SKM-1 (cell line): Measurements from ENCODE around the gene GMNN.
"Not testable (repeated sequence)": the region's sequence is repeated elsewhere in the genome, so short reads cannot be mapped to it uniquely, and the experiment has no call there.

Experiments
- DNase-seq: peaks from one replicate; lab custom pipeline; 2025; ENCODE audit not compliant: unreplicated experiment; lab: John Stamatoyannopoulos, UW

The GMNN gene

DNA sequence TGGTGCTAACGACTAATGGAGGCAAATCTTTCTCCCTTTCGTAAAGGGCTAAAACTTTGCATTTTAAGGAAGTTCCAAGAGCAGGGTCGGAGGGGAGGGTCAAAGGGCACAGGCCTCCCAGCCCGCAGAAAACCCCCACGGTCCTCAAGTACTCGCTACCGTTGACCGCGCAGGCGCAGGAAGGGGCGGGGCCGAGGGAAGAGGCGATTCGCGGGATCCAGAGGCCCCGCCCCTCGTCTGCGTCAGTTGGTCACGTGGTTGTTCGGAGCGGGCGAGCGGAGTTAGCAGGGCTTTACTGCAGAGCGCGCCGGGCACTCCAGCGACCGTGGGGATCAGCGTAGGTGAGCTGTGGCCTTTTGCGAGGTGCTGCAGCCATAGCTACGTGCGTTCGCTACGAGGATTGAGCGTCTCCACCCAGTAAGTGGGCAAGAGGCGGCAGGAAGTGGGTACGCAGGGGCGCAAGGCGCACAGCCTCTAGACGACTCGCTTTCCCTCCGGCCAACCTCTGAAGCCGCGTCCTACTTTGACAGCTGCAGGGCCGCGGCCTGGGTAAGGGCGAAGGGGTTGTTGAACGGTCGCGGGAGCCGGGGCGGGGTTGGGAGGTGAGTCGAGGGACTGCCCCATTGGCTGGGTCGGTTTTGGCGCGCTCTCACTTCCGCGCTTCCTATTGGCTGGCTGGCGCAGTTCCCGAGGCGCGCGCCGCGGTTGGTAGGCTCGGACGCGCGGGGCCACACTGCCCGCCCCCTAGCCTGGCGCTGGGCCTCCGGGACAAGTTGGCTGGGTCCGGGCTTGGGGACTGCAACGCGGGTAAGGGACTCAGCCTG lies at the start of gene GMNN:
Gene GMNN (plus strand): TSS at position 242 of the 824 bp plus-strand sequence. CDS start 2,310 bp downstream, outside the sequence.
- DNase-seq: peak; percentile 97

DNA sequence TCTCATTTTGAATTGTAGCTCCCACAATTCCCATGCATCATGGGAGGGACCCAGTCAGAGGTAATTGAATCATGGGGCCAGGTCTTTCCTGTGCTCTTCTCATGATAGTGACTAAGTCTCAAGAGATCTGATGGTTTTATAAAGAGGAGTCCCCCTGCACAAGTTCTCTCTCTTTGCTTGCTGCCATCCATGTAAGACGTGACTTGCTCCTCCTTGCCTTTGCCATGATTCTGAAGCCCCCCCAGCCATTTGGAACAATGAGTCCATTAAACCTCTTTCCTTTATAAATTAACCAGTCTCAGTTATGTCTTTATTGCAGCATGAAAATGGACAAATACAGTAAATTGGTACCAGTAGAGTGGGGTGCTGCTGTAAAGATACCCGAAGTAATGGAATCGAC lies 44.1 kb upstream of the GMNN start:
- DNase-seq: not testable (repeated sequence)

GRCh38 chr6:24731456-24732134 lies 43.1 kb upstream of the GMNN start:
- DNase-seq: not testable (repeated sequence)

GRCh38 chr6:24734166-24734565 lies 40.6 kb upstream of the GMNN start:
- DNase-seq: no peak

- not testable (repeated sequence) for DNase-seq
These were observed 40.0 kb upstream of the GMNN start for GRCh38 chr6:24734710-24735109.

GRCh38 chr6:24738741-24739140 lies 36.0 kb upstream of the GMNN start:
- DNase-seq: no peak

- DNase-seq: no peak
These were observed 33.9 kb upstream of the GMNN start for GRCh38 chr6:24740861-24741260.

- DNase-seq: no peak
These were observed 32.5 kb upstream of the GMNN start for GRCh38 chr6:24742216-24742738.

- no peak for DNase-seq
These were observed 31.3 kb upstream of the GMNN start for GRCh38 chr6:24743265-24743943.

DNA sequence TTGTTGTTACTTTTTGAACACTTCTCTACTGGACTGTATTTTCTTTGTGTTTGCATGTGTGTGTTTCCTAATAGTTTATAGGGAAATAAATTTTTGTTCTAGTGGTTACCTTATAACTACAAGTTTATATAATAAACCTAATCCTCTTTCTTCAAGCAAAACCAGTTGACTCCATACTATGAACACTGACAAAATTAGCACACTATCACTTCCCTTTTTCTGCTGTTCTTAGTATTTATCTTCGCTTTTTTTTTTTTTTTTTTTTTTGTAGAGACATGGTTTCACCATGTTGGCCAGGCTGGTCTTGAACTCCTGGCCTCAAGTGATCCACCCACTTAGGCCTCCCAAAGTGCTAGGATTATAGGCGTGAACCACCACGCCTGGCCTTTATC lies 30.8 kb upstream of the GMNN start:
- no peak for DNase-seq

DNA sequence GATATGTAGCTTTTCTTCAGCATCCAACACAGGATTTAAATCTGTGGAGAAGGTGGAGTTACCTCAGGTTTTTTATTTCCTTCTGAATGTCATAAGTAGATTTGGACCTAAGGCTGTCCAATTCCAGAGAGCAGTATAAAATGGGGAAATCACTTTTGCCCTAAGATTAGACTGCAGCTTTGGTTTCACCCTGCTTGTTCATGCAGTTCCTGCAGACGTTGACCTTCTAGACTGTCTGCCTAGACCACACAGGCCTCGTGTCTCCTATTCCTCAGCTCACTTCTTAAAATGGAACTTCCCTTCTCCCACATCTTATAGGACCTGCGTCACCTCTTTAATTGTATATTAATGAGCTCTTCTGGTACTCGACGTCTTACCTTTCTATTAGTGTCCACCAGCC lies 29.8 kb upstream of the GMNN start:
- DNase-seq: no peak

DNA sequence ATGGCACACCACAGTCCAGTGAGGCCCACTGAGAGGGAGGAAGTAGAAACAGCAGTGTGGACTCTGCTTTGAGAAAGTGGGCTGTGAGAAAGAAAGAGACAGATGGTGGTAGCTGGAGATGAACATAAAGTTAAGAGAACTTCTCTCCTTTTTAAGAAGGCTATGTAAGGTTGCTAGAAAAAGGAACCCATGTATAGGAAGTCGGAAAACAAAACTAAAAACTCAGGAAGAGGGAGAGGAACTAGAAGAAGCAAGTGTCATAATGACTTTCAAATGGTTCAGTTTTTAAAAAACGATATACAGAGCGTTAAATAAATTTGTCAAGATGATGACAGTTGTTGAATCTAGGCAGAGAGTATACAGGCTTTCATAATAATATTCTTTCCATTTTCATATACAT lies 25.4 kb upstream of the GMNN start:
- no peak for DNase-seq

DNA sequence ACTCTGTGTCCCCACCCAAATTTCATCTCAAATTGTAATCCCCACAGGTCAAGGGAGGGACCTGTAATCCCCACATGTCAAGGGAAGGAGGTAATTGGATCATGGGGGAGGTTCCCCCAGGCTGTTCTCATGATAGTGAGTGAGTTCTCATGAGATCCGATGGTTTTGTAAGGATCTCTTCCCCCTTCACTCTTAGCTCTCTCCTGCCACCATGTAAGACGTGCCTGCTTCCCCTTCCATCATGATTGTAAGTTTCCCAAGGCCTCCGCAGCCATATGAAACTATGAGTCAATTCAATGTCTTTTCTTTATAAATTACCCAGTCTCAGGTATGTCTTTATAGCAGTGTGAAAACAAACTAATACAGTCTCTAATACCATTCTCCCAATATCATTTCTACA lies 23.9 kb upstream of the GMNN start:
- not testable (repeated sequence) for DNase-seq

GRCh38 chr6:24752503-24752902 lies 22.2 kb upstream of the GMNN start:
- DNase-seq: no peak

- DNase-seq: no peak
These were observed 21.7 kb upstream of the GMNN start for GRCh38 chr6:24752917-24753492.

GRCh38 chr6:24753545-24753944 lies 21.2 kb upstream of the GMNN start:
- no peak for DNase-seq

DNA sequence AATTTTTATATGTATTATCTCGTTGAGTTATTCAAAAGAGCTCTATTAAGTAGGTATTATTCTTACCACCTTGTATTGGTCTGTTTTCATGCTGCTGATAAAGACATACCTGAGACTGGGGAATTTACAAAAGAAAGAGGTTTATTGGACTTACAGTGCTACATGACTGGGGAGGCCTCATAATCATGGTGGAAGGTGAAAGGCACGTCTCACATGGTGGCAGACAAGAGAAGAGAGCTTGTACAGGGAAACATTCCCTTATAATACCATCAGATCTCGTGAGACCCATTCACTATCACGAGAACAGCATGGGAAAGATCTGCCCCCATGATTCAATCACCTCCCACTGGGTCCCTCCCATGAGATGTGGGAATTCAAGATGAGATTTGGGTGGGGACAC lies 20.4 kb upstream of the GMNN start:
- DNase-seq: not testable (repeated sequence)

DNA sequence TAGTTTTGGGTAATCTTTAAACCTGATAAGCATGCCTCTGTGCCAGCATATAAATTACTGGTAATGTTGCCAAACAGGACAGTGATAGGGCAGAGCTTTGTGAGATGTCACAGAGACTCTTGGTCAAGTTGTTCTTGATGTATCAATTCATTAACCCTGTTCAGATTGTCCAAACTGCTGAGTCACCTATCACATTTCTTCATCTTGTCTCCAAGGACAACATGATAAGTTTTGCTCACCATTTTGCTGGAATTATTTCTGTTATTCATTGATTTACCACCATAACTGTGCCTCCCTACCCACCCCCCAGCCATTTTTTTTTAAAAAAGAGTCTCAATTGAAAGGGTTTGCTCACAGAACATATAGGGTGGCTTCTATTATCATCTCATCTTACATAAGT lies 19.5 kb upstream of the GMNN start:
- DNase-seq: no peak

DNA sequence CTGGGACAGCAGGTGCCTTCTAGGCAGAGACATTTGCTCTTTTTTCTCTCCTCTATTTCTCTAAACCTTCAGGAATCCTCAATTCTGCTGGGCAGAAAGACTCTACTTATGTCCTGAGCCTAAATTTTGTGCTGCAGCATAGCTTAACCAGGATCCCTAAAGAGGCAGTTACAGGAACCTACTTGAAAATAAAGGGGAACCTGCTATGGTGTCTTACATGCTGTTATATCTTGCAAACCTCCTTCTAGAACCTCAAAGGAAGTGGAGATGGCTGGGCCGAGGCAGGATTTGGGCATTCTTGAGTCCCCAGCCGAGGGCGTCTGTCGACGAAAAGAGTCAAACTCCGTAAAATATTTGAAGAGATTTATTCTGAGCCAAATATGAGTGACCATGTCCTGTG lies 17.1 kb upstream of the GMNN start:
- no peak for DNase-seq

DNA sequence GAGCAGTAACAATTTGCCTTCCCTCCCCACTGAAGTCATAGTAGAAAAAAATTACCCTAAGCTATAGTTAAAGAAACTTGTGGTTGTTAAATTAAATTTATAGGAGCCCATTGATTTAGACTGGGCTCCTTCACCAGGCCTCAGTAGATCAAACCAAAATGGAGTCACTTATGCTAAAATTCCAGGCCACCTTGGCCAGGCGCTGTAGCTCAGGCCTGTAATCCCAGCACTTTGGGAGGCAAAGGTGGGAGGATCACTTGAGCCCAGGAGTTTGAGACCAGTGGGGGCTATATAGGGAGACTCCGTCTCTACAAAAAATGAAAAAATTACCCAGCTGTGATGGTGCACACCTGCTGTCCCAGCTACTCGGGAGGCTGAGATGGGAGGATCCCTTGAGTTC lies 15.0 kb upstream of the GMNN start:
- DNase-seq: no peak

- no peak for DNase-seq
These were observed 14.5 kb upstream of the GMNN start for GRCh38 chr6:24760210-24760609.
